HPDE6-E6E7 (cell line): Measurements from ENCODE around the gene ETHE1.
A peak's percentile ranks its signal among the peaks of the same experiment; 100 is the strongest.

Experiments
- DNase-seq: peaks from one replicate; pipeline ENCODE4 v3.0.0; 2011; ENCODE audit warnings: missing footprints; ENCODE audit errors: extremely low spot score

ETHE1 gene

GRCh38 chr19:43464134-43464775 lies 62.7 kb downstream of the ETHE1 start:
- DNase-seq: no peak

- peak; percentile 90 for DNase-seq
These were observed 63.4 kb downstream of the ETHE1 start for GRCh38 chr19:43463381-43464133.

GRCh38 chr19:43462785-43463380 lies 64.1 kb downstream of the ETHE1 start:
- DNase-seq: no peak

GRCh38 chr19:43462383-43462782 lies 64.6 kb downstream of the ETHE1 start:
- DNase-seq: no peak

GRCh38 chr19:43461303-43461702 lies 65.7 kb downstream of the ETHE1 start:
- DNase-seq: no peak

- no peak for DNase-seq
These were observed 66.5 kb downstream of the ETHE1 start for GRCh38 chr19:43460362-43461016.

- DNase-seq: no peak
These were observed 69.2 kb downstream of the ETHE1 start for GRCh38 chr19:43457809-43458208.
